ENCODE results near the gene MYOF. TPM values are rescaled to one million over a fixed set of nuclear protein-coding genes. Genes with fewer than 3 reads are reported as not detected.

The MYOF gene
- total and polyA plus RNA-seq, 2 of the 8 experiments (the other 6 are each of a cell fraction or from before 2014, with no cell fraction given), result 0.98 to 2.3 TPM

GRCh38 chr10:93336678-93337077 lies 145.5 kb downstream of the MYOF start:
- H2BK120ac ChIP-seq (replicated peaks; ENCODE audit: low read depth, low read length), result no peak overlapping the region
- no peaks in the 10 kb centered on the region for H3K9me3 ChIP-seq (ENCODE audit: insufficient read depth in 2 of 2, low read depth in 1 of 2, low read length in 1 of 2)
- FAIRE-seq (no peak), DNase-seq (ENCODE audit: low read depth in 1 of 2, low spot score in 2 of 2) (no peak)
- ChIA-PET CTCF (ENCODE audit: partially characterized antibody) (interaction anchor here (1.1 to 1.5 kb wide), 3 partner anchors 40 to 263 kb away, joined by 3 to 5 read pairs (median 4); partner anchors contain the start of gene CYP26A1), POLR2A (ENCODE audit: partially characterized antibody) (no interaction called here)
- no peak overlapping the region for H2BK15ac ChIP-seq (ENCODE audit: low read length)
- H3K23ac ChIP-seq (ENCODE audit: insufficient read length), result no peak overlapping the region
- H3K23me2 ChIP-seq (ENCODE audit: low read depth, low read length), result peaks cover 1% of the 10 kb centered on the region; the same call in 1 of the 2 replicates
- no peaks in the 10 kb centered on the region for H3K79me2 ChIP-seq (ENCODE audit: control insufficient read depth in 1 of 2, insufficient read depth in 2 of 2, low read length in 2 of 2)
- peaks cover 0 to 6% (median 3%) of the 10 kb centered on the region in 4 experiments; a peak in 4 of 7 replicates for H3K4me1 ChIP-seq (replicated peaks in 1 of 4; ENCODE audit: control insufficient read depth in 3 of 4, insufficient read depth in 4 of 4, low read length in 3 of 4)
- peak overlapping the region; percentile 70 for H3K56ac ChIP-seq (replicated peaks; ENCODE audit: insufficient read length, low read depth, low read length)
- no peaks in the 10 kb centered on the region for H3K27me3 ChIP-seq (replicated peaks in 1 of 4; ENCODE audit: control insufficient read depth in 3 of 4, extremely low read depth in 1 of 4, insufficient read depth in 3 of 4, low read length in 3 of 4)
- no peaks in the 10 kb centered on the region for H4K20me1 ChIP-seq (replicated peaks in 1 of 2; ENCODE audit: control insufficient read depth in 1 of 2, insufficient read depth in 2 of 2, low read length in 2 of 2)
- H2BK5ac ChIP-seq (ENCODE audit: low read depth, low read length), result no peak overlapping the region
- no peak overlapping the region for H3K14ac ChIP-seq (ENCODE audit: insufficient read length)
- H3K18ac ChIP-seq (ENCODE audit: extremely low read depth, low read length), result no peak overlapping the region
- H3K27ac ChIP-seq (ENCODE audit: low read depth, low read length), result no peak overlapping the region
- H3K9ac ChIP-seq (replicated peaks in 1 of 4; ENCODE audit: extremely low read depth in 1 of 4, low read depth in 3 of 4, low read length in 3 of 4), result no peak overlapping the region
- no peak overlapping the region for H3K4me2 ChIP-seq (ENCODE audit: insufficient read depth in 1 of 2, low read depth in 2 of 2, low read length in 2 of 2)
- H3K36me3 ChIP-seq (ENCODE audit: control insufficient read depth in 2 of 4, insufficient read depth in 4 of 4, low read length in 3 of 4), result no peaks in the 10 kb centered on the region
- no peak overlapping the region for H4K91ac ChIP-seq (replicated peaks; ENCODE audit: insufficient read length, low read length)
- H2AFZ ChIP-seq (ENCODE audit: low read length), result no peak overlapping the region
- H2AK5ac ChIP-seq (ENCODE audit: low read depth, low read length), result no peak overlapping the region
- H2BK12ac ChIP-seq (ENCODE audit: low read depth, low read length), result no peak overlapping the region
- no peak overlapping the region for H2BK20ac ChIP-seq (ENCODE audit: low read length)
- H4K5ac ChIP-seq (ENCODE audit: insufficient read length, low read depth, low read length), result no peak overlapping the region
- no peak overlapping the region for H3K4me3 ChIP-seq (ENCODE audit: extremely low read depth in 1 of 4, insufficient read depth in 2 of 4, low read depth in 3 of 4, low read length in 4 of 4)
- no peak overlapping the region for H4K8ac ChIP-seq (ENCODE audit: extremely low read depth, insufficient read depth, low read length)
- WGBS, 2 experiments (ENCODE audit: extremely low coverage in 1 of 2, insufficient coverage in 1 of 2, insufficient read length in 1 of 2, insufficient replicate concordance in 2 of 2, low coverage in 1 of 2, low lambda C conversion rate in 2 of 2, missing lambda C conversion rate in 1 of 2), result 93% methylated on average over 1 of the region's 1 CpG; no CpG with 5 or more reads in 1 of the 2 experiments
- H3K4ac ChIP-seq (replicated peaks; ENCODE audit: insufficient read length, low read depth, low read length), result no peak overlapping the region
- H3K79me1 ChIP-seq (ENCODE audit: low read depth, low read length), result no peaks in the 10 kb centered on the region
- TF ChIP-seq ATF2 (IDR thresholded peaks at IDR 0.05; ENCODE audit: low read length), result no peak
- TF ChIP-seq SIN3A (conservative IDR thresholded peaks at IDR 0.05 in 1 of 2, IDR thresholded peaks at IDR 0.05 in 1 of 2; ENCODE audit: low read depth in 1 of 2, low read length in 2 of 2), result no peak
- no peak for TF ChIP-seq CHD2 (IDR thresholded peaks at IDR 0.05; ENCODE audit: low read length)
- no peak for TF ChIP-seq CBX5 (IDR thresholded peaks at IDR 0.05; ENCODE audit: low read depth, low read length)
- TF ChIP-seq SIX5 (IDR thresholded peaks at IDR 0.05; ENCODE audit: low read depth, low read length), result no peak
- no peak for TF ChIP-seq MAFK (IDR thresholded peaks at IDR 0.05; ENCODE audit: low read depth, low read length)
- TF ChIP-seq RAD21 (IDR thresholded peaks at IDR 0.05 in 1 of 2, conservative IDR thresholded peaks at IDR 0.05 in 1 of 2; ENCODE audit: low read depth in 2 of 2, low read length in 2 of 2), result no peak
- no peak for TF ChIP-seq GTF2F1 (IDR thresholded peaks at IDR 0.05; ENCODE audit: borderline replicate concordance, low read depth, low read length)
- TF ChIP-seq ZNF274 (IDR thresholded peaks at IDR 0.05; ENCODE audit: borderline replicate concordance, extremely low read depth, low read length), result no peak
